Breast epithelium (tissue), 4 donors: ENCODE results near the gene TRIM38. TPM values are rescaled to one million over a fixed set of nuclear protein-coding genes. Genes with fewer than 3 reads are reported as not detected.

Source experiments
- DNase-seq, 2 donors: peaks; one replicate each; pipeline ENCODE4 v3.0.0-alpha.2; 2019; ENCODE audit warnings: low spot score in 2 of 2
- H3K27ac ChIP-seq, 2 donors: fragments of 200-600 bp; sonication (generic) in 1 of 2; one replicate each; pipeline ENCODE4 v1.5.1; 2016 to 2019; ENCODE audit warnings: mild to moderate bottlenecking in 1 of 2
- H3K27me3 ChIP-seq, 2 donors: fragments of 200-600 bp; sonication (generic) in 1 of 2; one replicate each; pipeline versions ENCODE4 v1.5.1 to v1.6.0; 2017 to 2019; ENCODE audit warnings: control low read depth in 1 of 2, mild to moderate bottlenecking in 1 of 2
- H3K36me3 ChIP-seq: fragments of 200-600 bp; one replicate; pipeline ENCODE4 v1.5.1; 2019
- H3K4me1 ChIP-seq, 2 donors: fragments of 200-600 bp; sonication (generic); one replicate each; pipeline ENCODE4 v1.5.1; 2016 to 2019; ENCODE audit warnings: control low read depth in 1 of 2
- H3K4me3 ChIP-seq, 3 donors: fragments of 200-600 bp; sonication (generic); 1 replicate in 2 of 3; 2 replicates in 1 of 3; pipeline ENCODE4 v1.5.1; 2016 to 2019; ENCODE audit warnings: mild to moderate bottlenecking in 3 of 3, moderate library complexity in 2 of 3
- H3K9me3 ChIP-seq, 2 donors: fragments of 200-600 bp; sonication (generic) in 1 of 2; one replicate each; pipeline ENCODE4 v1.5.1; 2016 to 2019; ENCODE audit warnings: control low read depth in 1 of 2
- CTCF ChIP-seq, 3 donors: fragments of 450-650 bp; IDR thresholded peaks; one replicate each; pipeline ENCODE4 v1.5.1; 2016 to 2017; ENCODE audit warnings: antibody characterized with exemption in 3 of 3, mild to moderate bottlenecking in 3 of 3, moderate library complexity in 3 of 3
- POLR2A ChIP-seq: fragments of 450-650 bp; IDR thresholded peaks from one replicate; pipeline ENCODE4 v1.6.1; 2016; ENCODE audit warnings: antibody characterized with exemption, mild to moderate bottlenecking, moderate library complexity
- POLR2AphosphoS5 ChIP-seq, 3 donors: sonication (generic); formaldehyde crosslinking; IDR thresholded peaks; one replicate each; pipeline ENCODE4 v1.6.1; 2017; ENCODE audit warnings: antibody characterized with exemption in 3 of 3
- intact Hi-C: fragments of 100-400 bp; cut with DNase I; formaldehyde crosslinking; loops from one replicate; pipeline ENCODE4 v1.15.1; 2023; ENCODE audit warnings: low total_unique reads
- total RNA-seq, 3 donors: library from RNA; depleted of rRNA; stranded (reverse); fragments of >200 nt; gene quantifications; one replicate each; pipeline ENCODE4 v1.1.0, GENCODE V29; 2016

The TRIM38 gene
- total RNA-seq, 3 donors from 2014 or later, result 11.8 to 16.2 (median 12.1) TPM

DNA sequence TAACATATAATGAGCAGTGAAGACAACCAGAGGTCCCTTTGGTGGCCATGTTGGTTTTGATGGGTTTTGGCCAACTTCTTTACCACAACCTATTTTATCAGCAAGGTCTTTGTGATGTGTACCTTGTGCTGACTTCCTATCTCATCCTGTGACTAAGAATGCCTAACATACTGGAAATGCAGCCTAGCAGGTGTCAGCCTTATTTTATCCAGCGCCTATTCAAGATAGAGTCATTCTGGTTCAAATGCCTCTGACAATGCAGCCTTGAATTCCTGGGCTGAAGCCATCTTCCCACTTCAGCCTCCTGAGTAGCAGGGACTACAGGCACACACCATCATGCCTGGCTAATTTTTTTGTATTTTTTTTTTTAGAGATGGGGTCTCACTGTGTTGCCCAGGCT, 7.8 kb upstream of the TRIM38 start:
- no peak for DNase-seq
- intact Hi-C loops, result no loop called here
- Histone ChIP-seq H3K27ac (no peak overlapping the region), H3K4me1 (no peaks in the 10 kb centered on the region), H3K27me3 (no peaks in the 10 kb centered on the region), H3K36me3 (no peaks in the 10 kb centered on the region), H3K4me3 (no peak overlapping the region), H3K9me3 (peaks cover 0 to 8% of the 10 kb centered on the region in 2 donors)
- TF ChIP-seq POLR2AphosphoS5 (IDR thresholded peaks at IDR 0.05) (no peak), POLR2A (no peak), CTCF (IDR thresholded peaks at IDR 0.05) (no peak)

- Histone ChIP-seq H3K9me3 (peaks cover 5 to 19% of the 10 kb centered on the region in 2 donors), H3K27me3 (no peaks in the 10 kb centered on the region), H3K4me1 (no peaks in the 10 kb centered on the region), H3K36me3 (no peaks in the 10 kb centered on the region), H3K4me3 (no peak overlapping the region), H3K27ac (no peak overlapping the region)
- intact Hi-C loops, result no loop called here
- no peak for TF ChIP-seq POLR2AphosphoS5 (IDR thresholded peaks at IDR 0.05)
- no peak for TF ChIP-seq CTCF (IDR thresholded peaks at IDR 0.05)
- TF ChIP-seq POLR2A, result no peak
- DNase-seq, result no peak
Measured at GRCh38 chr6:25956226-25956625, 6.4 kb upstream of the TRIM38 start.

- Histone ChIP-seq H3K9me3 (peaks cover 5 to 19% of the 10 kb centered on the region in 2 donors), H3K4me1 (no peaks in the 10 kb centered on the region), H3K36me3 (no peaks in the 10 kb centered on the region), H3K27me3 (no peaks in the 10 kb centered on the region), H3K27ac (no peak overlapping the region), H3K4me3 (no peak overlapping the region)
- no peak for TF ChIP-seq CTCF (IDR thresholded peaks at IDR 0.05)
- TF ChIP-seq POLR2A, result no peak
- no peak for TF ChIP-seq POLR2AphosphoS5 (IDR thresholded peaks at IDR 0.05)
- no peak for DNase-seq
- intact Hi-C loops, result no loop called here
Measured at GRCh38 chr6:25958700-25959162, 3.9 kb upstream of the TRIM38 start.

DNA sequence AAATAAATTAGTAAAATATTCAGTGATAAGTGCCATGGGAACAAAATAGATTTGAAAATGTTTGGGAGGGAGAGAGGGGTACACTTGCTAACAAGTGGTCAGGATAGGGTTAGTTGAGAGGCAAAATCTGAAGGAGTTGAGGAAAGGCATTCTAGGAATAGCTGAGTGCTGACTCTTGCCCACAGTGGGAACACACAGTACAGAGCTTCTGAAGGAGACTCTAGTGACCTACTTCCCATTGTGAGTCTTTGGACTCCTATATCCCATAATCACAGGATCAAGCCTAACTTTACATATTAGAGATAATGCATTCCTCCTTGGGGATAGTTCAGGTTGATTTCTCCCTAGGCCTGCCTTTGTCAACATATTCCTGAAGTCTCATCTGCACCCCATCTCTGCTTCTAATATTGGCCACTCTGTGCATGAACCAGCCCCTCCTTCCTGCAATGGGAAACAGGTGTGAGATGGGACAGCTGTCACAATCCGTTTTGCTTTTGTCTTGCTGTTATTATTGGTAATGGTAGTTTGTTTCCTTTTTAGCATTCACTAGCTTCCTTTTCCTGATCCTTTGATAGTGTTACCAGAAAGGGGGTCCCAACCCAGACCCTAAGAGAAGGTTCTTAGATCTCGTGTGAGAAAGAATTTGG, 2.6 kb upstream of the TRIM38 start:
- Histone ChIP-seq H3K9me3 (peaks cover 5 to 19% of the 10 kb centered on the region in 2 donors), H3K27me3 (no peaks in the 10 kb centered on the region), H3K4me1 (peaks cover 0 to 5% of the 10 kb centered on the region in 2 donors), H3K27ac (no peak overlapping the region), H3K4me3 (peak overlapping the region in 1 of 3 donors; percentile 5), H3K36me3 (no peaks in the 10 kb centered on the region)
- DNase-seq, result no peak
- no peak for TF ChIP-seq POLR2AphosphoS5 (IDR thresholded peaks at IDR 0.05)
- TF ChIP-seq POLR2A, result no peak
- TF ChIP-seq CTCF (IDR thresholded peaks at IDR 0.05), result no peak
- intact Hi-C loops, result no loop called here

DNA sequence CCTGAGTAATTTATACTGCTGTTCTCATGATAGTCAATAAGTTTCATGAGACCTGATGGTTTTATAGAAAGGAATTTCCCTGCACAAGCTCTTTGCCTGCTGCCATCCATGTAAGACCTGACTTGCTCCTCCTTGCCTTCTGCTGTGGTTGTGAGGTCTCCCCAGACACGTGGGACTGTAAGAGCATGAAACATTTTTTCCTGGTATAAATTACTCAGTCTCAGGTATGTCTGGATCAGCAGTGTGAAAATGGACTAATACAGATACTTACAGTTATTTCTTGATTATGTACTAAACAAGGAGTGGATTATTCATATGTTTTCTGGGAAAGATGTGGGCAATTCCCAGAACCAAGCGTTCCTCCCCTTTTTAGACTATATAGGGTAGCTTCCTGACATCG, 1.9 kb upstream of the TRIM38 start:
- peaks cover 0 to 5% of the 10 kb centered on the region in 2 donors for H3K4me1 ChIP-seq
- intact Hi-C loops, result no loop called here
- no peak for TF ChIP-seq CTCF (IDR thresholded peaks at IDR 0.05)
- no peak for TF ChIP-seq POLR2AphosphoS5 (IDR thresholded peaks at IDR 0.05)
- TF ChIP-seq POLR2A, result no peak
- H3K4me3 ChIP-seq, result no peak overlapping the region
- DNase-seq, result no peak
- peaks cover 5 to 19% of the 10 kb centered on the region in 2 donors for H3K9me3 ChIP-seq
- H3K36me3 ChIP-seq, result no peaks in the 10 kb centered on the region
- H3K27ac ChIP-seq, result no peak overlapping the region
- no peaks in the 10 kb centered on the region for H3K27me3 ChIP-seq
